Umbilical cord (tissue), 2 donors: ENCODE measurements around the gene ATIC. TPM values are rescaled to one million over a fixed set of nuclear protein-coding genes. Genes with fewer than 3 reads are reported as not detected.

Source experiments
- DNase-seq: peaks from one replicate; pipeline ENCODE4 v3.0.0-alpha.2; 2015; ENCODE audit warnings: low spot score
- total RNA-seq: library from RNA; depleted of rRNA; stranded (reverse); fragments of >200 nt; gene quantifications from one replicate; pipeline ENCODE4 v1.2.3, GENCODE V29; 2014; ENCODE audit warnings: low replicate concordance; ENCODE audit not compliant: insufficient read depth

Gene ATIC
- total RNA-seq, 1 donor from 2014 or later, result 5.3 TPM

GRCh38 chr2:215396595-215397313, 84.9 kb downstream of the ATIC start:
- DNase-seq, result peak; percentile 10

GRCh38 chr2:215397632-215398341, 85.9 kb downstream of the ATIC start:
- DNase-seq, result no peak

GRCh38 chr2:215399067-215399716, 87.3 kb downstream of the ATIC start:
- DNase-seq, result no peak

Other genes with a start within 250 kb of the ATIC start
- 2.4 TPM for gene ABCA12, start 173.4 kb upstream of the ATIC start, total RNA-seq
- 3,252 TPM for gene FN1, start 124.0 kb downstream of the ATIC start, total RNA-seq